BJ (cell line): ENCODE measurements around the gene TUBA3E. TPM values are rescaled to one million over a fixed set of nuclear protein-coding genes. Genes with fewer than 3 reads are reported as not detected.

ENCODE experiments used
- CTCF ChIA-PET: fragments of 350-600 bp; formaldehyde crosslinking; extraction: SDS; loops from one replicate; lab custom pipeline; 2021; ENCODE audit warnings: antibody characterized with exemption, inconsistent platforms; lab: Yijun Ruan, JAX
- POLR2A ChIA-PET: fragments of 300-600 bp; sonication (Branson Sonifier 250); formaldehyde crosslinking; extraction: SDS; loops from one replicate; lab custom pipeline; 2021; ENCODE audit warnings: antibody characterized with exemption; lab: Charles Lee
- DNase-seq: peaks from one replicate; pipeline ENCODE4 v3.0.0-alpha.2; 2011; ENCODE audit warnings: low read depth
- H3K27me3 ChIP-seq: 2 replicates; pipeline ENCODE4 v1.6.0; 2011; ENCODE audit warnings: low read length; ENCODE audit not compliant: control insufficient read depth, insufficient read depth
- H3K36me3 ChIP-seq: 2 replicates; pipeline ENCODE4 v1.5.1; 2011; ENCODE audit warnings: low read length; ENCODE audit not compliant: control insufficient read depth, insufficient read depth
- H3K4me3 ChIP-seq: 2 replicates; pipeline ENCODE4 v1.5.1; 2011; ENCODE audit warnings: low read depth, mild to moderate bottlenecking, control low read depth, low read length
- CTCF ChIP-seq: IDR thresholded peaks from 2 replicates; pipeline ENCODE4 v1.5.1; 2011; ENCODE audit warnings: low read depth, mild to moderate bottlenecking, control low read depth, inconsistent platforms, low read length, moderate library complexity; ENCODE audit not compliant: insufficient read depth
- polyA minus RNA-seq: library from RNA; depleted of rRNA, polyadenylated mRNA; stranded (reverse); fragments of >200 nt; gene quantifications from 2 replicates; pipeline ENCODE4 v1.2.3, GENCODE V29; 2011; rRNA and poly(A)+ RNA removed
- polyA plus RNA-seq: library from polyadenylated mRNA; depleted of rRNA; stranded (reverse); fragments of >200 nt; gene quantifications from 2 replicates; pipeline ENCODE4 v1.2.3, GENCODE V29; 2011; rRNA removed

Gene TUBA3E
- polyA plus RNA-seq, result not detected in 2 replicates
- not detected in 2 replicates for polyA minus RNA-seq

DNA sequence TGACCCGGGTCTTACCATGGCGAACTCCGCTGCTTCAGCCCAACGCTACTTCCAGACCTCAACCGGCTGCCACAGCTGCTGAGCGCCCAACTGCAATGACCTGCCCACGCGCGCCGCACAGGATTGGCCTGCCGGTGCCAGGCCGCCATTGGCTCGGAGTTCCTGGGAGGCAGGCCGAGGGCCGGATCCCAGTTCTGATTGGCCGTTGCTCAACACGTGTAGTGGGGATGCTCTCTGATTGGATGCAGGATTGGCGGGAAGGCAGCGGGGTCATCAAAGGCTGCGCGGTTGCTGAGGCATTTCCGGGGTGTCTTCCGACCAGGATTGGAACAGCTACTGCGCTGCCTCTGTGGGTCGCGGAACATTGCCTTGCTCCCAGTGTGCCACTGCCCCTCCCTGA lies at the start of gene TUBA3E:
TSS of gene TUBA3E (minus strand) at position 97 of the 400 bp plus-strand sequence. CDS start at position 18, 79 bp downstream.
- CTCF ChIA-PET, result no interaction called here
- POLR2A ChIA-PET, result no interaction called here
- TF ChIP-seq CTCF, result no peak
- H3K27me3 ChIP-seq, result no peaks in the 10 kb centered on the region
- no peak within 1 kb of the TSS for H3K4me3 ChIP-seq
- DNase-seq, result no peak
- H3K36me3 ChIP-seq, result no peaks in the 10 kb centered on the region

DNA sequence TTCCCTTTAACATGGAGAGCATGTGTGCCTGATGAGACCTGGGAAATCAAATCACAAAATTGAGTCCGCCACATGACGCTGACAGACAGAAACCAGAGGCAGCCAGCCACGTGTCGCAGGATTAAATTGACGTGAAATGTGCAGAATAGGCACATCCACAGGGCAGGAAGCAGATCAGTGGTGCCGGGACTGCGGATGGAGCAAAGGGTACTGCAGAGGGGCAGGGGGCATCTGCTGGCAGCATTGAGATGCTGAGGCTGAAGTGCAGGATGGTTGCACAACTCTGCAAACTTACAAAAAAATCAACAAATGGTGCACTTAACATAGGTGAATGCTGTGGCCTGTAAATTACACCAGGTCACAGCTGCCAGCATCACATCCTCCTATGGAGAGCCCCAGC lies 48.2 kb upstream of the TUBA3E start:
- no peaks in the 10 kb centered on the region for H3K36me3 ChIP-seq
- CTCF ChIA-PET, result no interaction called here
- POLR2A ChIA-PET, result no interaction called here
- H3K4me3 ChIP-seq, result no peak overlapping the region
- H3K27me3 ChIP-seq, result peaks cover 1% of the 10 kb centered on the region
- DNase-seq, result no peak
- no peak for TF ChIP-seq CTCF

- ChIA-PET CTCF (no interaction called here), POLR2A (no interaction called here)
- H3K36me3 ChIP-seq, result no peaks in the 10 kb centered on the region
Observed at GRCh38 chr2:130245976-130246375, 47.7 kb upstream of the TUBA3E start.

GRCh38 chr2:130243359-130243758 lies 45.1 kb upstream of the TUBA3E start:
- POLR2A ChIA-PET, result no interaction called here
- CTCF ChIA-PET, result interaction anchor here (0.7 to 1.9 kb wide), 2 partner anchors 9 to 1933 kb away, joined by 4 to 5 read pairs; no protein-coding TSS in a partner anchor

More at GRCh38 chr2:130245976-130246375, 47.7 kb upstream of the TUBA3E start:
- TF ChIP-seq CTCF, result no peak
- DNase-seq, result no peak
- Histone ChIP-seq H3K4me3 (no peak overlapping the region), H3K27me3 (peaks cover 1% of the 10 kb centered on the region)

More at GRCh38 chr2:130243359-130243758, 45.1 kb upstream of the TUBA3E start:
- Histone ChIP-seq H3K27me3 (peaks cover under 1% of the 10 kb centered on the region; the same call in 1 of the 2 replicates), H3K36me3 (no peaks in the 10 kb centered on the region), H3K4me3 (no peak overlapping the region)
- no peak for TF ChIP-seq CTCF
- no peak for DNase-seq
